CD4-positive, alpha-beta T cell (primary cell): ENCODE measurements around the gene PPM1L. TPM values are rescaled to one million over a fixed set of nuclear protein-coding genes. Genes with fewer than 3 reads are reported as not detected.

ENCODE experiments used
- ATAC-seq: fragments of 200-7000 bp; cut with Tn5 transposase; one replicate; pipeline ENCODE4 v1.10.0; 2022; ENCODE audit warnings: mild to moderate bottlenecking; ENCODE audit not compliant: poor library complexity
- CTCF ChIA-PET: fragments of 350-600 bp; sonication (Branson Sonifier 250); formaldehyde crosslinking; loops from one replicate; lab custom pipeline; 2021; ENCODE audit warnings: antibody characterized with exemption, inconsistent platforms; lab: Charles Lee
- POLR2A ChIA-PET: fragments of 350-600 bp; sonication (Branson Sonifier 250); formaldehyde crosslinking; loops from one replicate; lab custom pipeline; 2021; ENCODE audit warnings: antibody characterized with exemption, inconsistent platforms; lab: Charles Lee
- DNase-seq, 14 experiments: peaks; one replicate each; pipeline ENCODE4 v3.0.0-alpha.2; 2013 to 2020; ENCODE audit warnings: mixed read lengths in 2 of 14
- H3K27ac ChIP-seq, 2 donors: one replicate each; pipeline versions ENCODE4 v1.5.1 to v1.7.0; 2013; ENCODE audit warnings: low read length in 2 of 2, low read depth in 1 of 2, mild to moderate bottlenecking in 1 of 2
- H3K27me3 ChIP-seq, 2 experiments: 1 replicate in 1 of 2; 2 replicates in 1 of 2; pipeline versions ENCODE4 v1.6.1 to v1.7.0; 2013; ENCODE audit warnings: low read length in 2 of 2, control low read depth in 1 of 2, mild to moderate bottlenecking in 1 of 2, moderate library complexity in 1 of 2; ENCODE audit not compliant: insufficient read depth in 2 of 2, control insufficient read depth in 1 of 2
- H3K36me3 ChIP-seq: one replicate; pipeline ENCODE4 v1.6.1; 2013; ENCODE audit warnings: low read length, control low read depth; ENCODE audit not compliant: insufficient read depth
- H3K4me1 ChIP-seq: one replicate; pipeline ENCODE4 v1.6.1; 2013; ENCODE audit warnings: low read length, control low read depth; ENCODE audit not compliant: insufficient read depth
- H3K4me3 ChIP-seq: one replicate; pipeline ENCODE4 v1.5.1; 2013; ENCODE audit warnings: mild to moderate bottlenecking, low read length, moderate library complexity
- H3K9me3 ChIP-seq, 2 experiments: 1 replicate in 1 of 2; 2 replicates in 1 of 2; pipeline versions ENCODE4 v1.6.1 to v1.7.0; 2013; ENCODE audit warnings: low read length in 2 of 2, mild to moderate bottlenecking in 2 of 2, control low read depth in 1 of 2, moderate library complexity in 1 of 2; ENCODE audit not compliant: control insufficient read depth in 1 of 2, insufficient read depth in 1 of 2
- H3K27ac Mint-ChIP-seq: one replicate; pipeline ENCODE4 v1.8.0; 2020; ENCODE audit warnings: mixed read lengths
- H3K27me3 Mint-ChIP-seq: one replicate; pipeline ENCODE4 v1.8.0; 2021; ENCODE audit warnings: mixed read lengths
- H3K36me3 Mint-ChIP-seq: one replicate; pipeline ENCODE4 v1.8.0; 2021; ENCODE audit warnings: low read depth, mixed read lengths
- H3K4me1 Mint-ChIP-seq: one replicate; pipeline ENCODE4 v1.8.0; 2021; ENCODE audit warnings: low read depth, mixed read lengths
- H3K4me3 Mint-ChIP-seq: one replicate; pipeline ENCODE4 v1.8.0; 2020; ENCODE audit warnings: mild to moderate bottlenecking, mixed read lengths
- H3K9me3 Mint-ChIP-seq: one replicate; pipeline ENCODE4 v1.8.0; 2020; ENCODE audit warnings: mixed read lengths
- intact Hi-C, 2 experiments: fragments of 100-400 bp; cut with DNase I in 1 of 2; cut with micrococcal nuclease in 1 of 2; formaldehyde crosslinking; loops; one replicate each; pipeline versions ENCODE4 v1.15.1 to v1.9.0; 2023 to 2025; cut with DNase I, micrococcal nuclease
- total RNA-seq, 174 experiments: library from RNA in 2 of 174; stranded (reverse) in 2 of 174; gene quantifications; one replicate each; pipeline ENCODE4 v1.2.3 and lab custom pipeline; 2021 to 2026
- TF ChIP-seq, protein P1 (sequence below): fragments of 200-600 bp; IDR thresholded peaks from one replicate; pipeline ENCODE4 v1.8.0; 2022; ENCODE audit warnings: antibody characterized with exemption, mild to moderate bottlenecking

PPM1L gene
- total RNA-seq, 2 experiments from 2014 or later = 3.0 to 3.4 TPM

- no peaks in the 10 kb centered on the region for H3K27me3 Mint-ChIP-seq
- H3K4me3 Mint-ChIP-seq = no peak overlapping the region
- TF ChIP-seq, protein P1, sequence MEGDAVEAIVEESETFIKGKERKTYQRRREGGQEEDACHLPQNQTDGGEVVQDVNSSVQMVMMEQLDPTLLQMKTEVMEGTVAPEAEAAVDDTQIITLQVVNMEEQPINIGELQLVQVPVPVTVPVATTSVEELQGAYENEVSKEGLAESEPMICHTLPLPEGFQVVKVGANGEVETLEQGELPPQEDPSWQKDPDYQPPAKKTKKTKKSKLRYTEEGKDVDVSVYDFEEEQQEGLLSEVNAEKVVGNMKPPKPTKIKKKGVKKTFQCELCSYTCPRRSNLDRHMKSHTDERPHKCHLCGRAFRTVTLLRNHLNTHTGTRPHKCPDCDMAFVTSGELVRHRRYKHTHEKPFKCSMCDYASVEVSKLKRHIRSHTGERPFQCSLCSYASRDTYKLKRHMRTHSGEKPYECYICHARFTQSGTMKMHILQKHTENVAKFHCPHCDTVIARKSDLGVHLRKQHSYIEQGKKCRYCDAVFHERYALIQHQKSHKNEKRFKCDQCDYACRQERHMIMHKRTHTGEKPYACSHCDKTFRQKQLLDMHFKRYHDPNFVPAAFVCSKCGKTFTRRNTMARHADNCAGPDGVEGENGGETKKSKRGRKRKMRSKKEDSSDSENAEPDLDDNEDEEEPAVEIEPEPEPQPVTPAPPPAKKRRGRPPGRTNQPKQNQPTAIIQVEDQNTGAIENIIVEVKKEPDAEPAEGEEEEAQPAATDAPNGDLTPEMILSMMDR = peak; percentile 85
- H3K27me3 ChIP-seq = no peaks in the 10 kb centered on the region
- ChIA-PET POLR2A (interaction anchor here (0.8 kb wide), 1 partner anchor 234 kb away, joined by 4 read pairs; no protein-coding TSS in a partner anchor), CTCF (interaction anchor here (0.9 to 1.3 kb wide), 3 partner anchors 9 to 255 kb away, joined by 3 to 8 read pairs (median 3); no protein-coding TSS in a partner anchor)
- peak; percentile 7 to 79 (median 60) for DNase-seq
- H3K36me3 Mint-ChIP-seq = no peaks in the 10 kb centered on the region
- H3K9me3 ChIP-seq = peaks cover 0 to 5% of the 10 kb centered on the region in 2 experiments
- H3K36me3 ChIP-seq = no peaks in the 10 kb centered on the region
- H3K9me3 Mint-ChIP-seq = no peaks in the 10 kb centered on the region
- H3K27ac ChIP-seq = no peak overlapping the region
- peak; percentile 57 for ATAC-seq
- no peak overlapping the region for H3K27ac Mint-ChIP-seq
- intact Hi-C loops = loop anchor here (1.0 to 10.0 kb wide), 5 partner anchors 235 to 483 kb away; no protein-coding TSS in a partner anchor
- peaks cover 4% of the 10 kb centered on the region for H3K4me1 Mint-ChIP-seq
- no peak overlapping the region for H3K4me3 ChIP-seq
- H3K4me1 ChIP-seq = no peaks in the 10 kb centered on the region
Measured at GRCh38 chr3:160941885-160942494, 186.0 kb downstream of the PPM1L start.

GRCh38 chr3:160943996-160944395 is 188.0 kb downstream of the PPM1L start:
- ATAC-seq = no peak
- no peak for DNase-seq
- ChIA-PET POLR2A (no interaction called here), CTCF (no interaction called here)
- no peak overlapping the region for H3K27ac ChIP-seq
- intact Hi-C loops = loop anchor here (5.0 to 10.0 kb wide), 2 partner anchors 478 to 481 kb away; no protein-coding TSS in a partner anchor
- H3K4me3 Mint-ChIP-seq = no peak overlapping the region
- no peaks in the 10 kb centered on the region for H3K36me3 Mint-ChIP-seq
- H3K36me3 ChIP-seq = no peaks in the 10 kb centered on the region
- H3K9me3 Mint-ChIP-seq = no peaks in the 10 kb centered on the region
- H3K27me3 ChIP-seq = no peaks in the 10 kb centered on the region
- H3K27ac Mint-ChIP-seq = no peak overlapping the region
- H3K27me3 Mint-ChIP-seq = no peaks in the 10 kb centered on the region
- TF ChIP-seq, protein P1 = no peak
- H3K9me3 ChIP-seq = peaks cover 0 to 5% of the 10 kb centered on the region in 2 experiments
- no peak overlapping the region for H3K4me3 ChIP-seq
- no peaks in the 10 kb centered on the region for H3K4me1 ChIP-seq
- H3K4me1 Mint-ChIP-seq = peaks cover 4% of the 10 kb centered on the region

DNA sequence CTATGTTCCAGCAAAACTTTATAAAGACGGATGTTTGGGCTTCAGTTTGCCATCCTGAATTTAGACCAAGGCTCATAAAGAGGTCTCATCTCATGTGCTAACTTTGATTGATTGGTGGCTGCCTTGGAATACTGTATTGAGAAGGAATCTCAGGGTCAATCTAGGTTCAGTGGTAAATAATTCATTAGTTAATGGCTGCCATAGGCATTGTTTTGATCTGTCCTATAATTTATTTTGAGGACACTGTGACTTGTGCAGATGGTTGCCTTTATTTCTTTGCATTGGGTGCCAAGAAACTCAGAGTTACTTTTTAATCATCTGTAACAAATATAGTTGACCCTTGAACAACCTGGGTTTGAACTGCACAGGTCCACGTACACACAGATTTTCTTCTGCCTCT is 189.3 kb downstream of the PPM1L start:
- no peaks in the 10 kb centered on the region for H3K36me3 ChIP-seq
- intact Hi-C loops = loop anchor here in 1 of 2 experiments (10.0 kb wide), 1 partner anchor 479 kb away; no protein-coding TSS in a partner anchor
- POLR2A ChIA-PET = no interaction called here
- no peaks in the 10 kb centered on the region for H3K9me3 Mint-ChIP-seq
- H3K4me3 Mint-ChIP-seq = no peak overlapping the region
- no peaks in the 10 kb centered on the region for H3K4me1 ChIP-seq
- peaks cover 17% of the 10 kb centered on the region for H3K4me1 Mint-ChIP-seq
- no peak overlapping the region for H3K27ac ChIP-seq
- no peaks in the 10 kb centered on the region for H3K36me3 Mint-ChIP-seq
- H3K9me3 ChIP-seq = peaks cover 0 to 3% of the 10 kb centered on the region in 2 experiments
- TF ChIP-seq, protein P1 = no peak
- no peak overlapping the region for H3K27ac Mint-ChIP-seq
- H3K4me3 ChIP-seq = no peak overlapping the region
- CTCF ChIA-PET = no interaction called here
- DNase-seq (no peak), ATAC-seq (no peak)
- no peaks in the 10 kb centered on the region for H3K27me3 ChIP-seq
- peaks cover 3% of the 10 kb centered on the region for H3K27me3 Mint-ChIP-seq
